ENCODE measurements around the gene SOX13. TPM values are rescaled to one million over a fixed set of nuclear protein-coding genes. Genes with fewer than 3 reads are reported as not detected.

The SOX13 gene
- total RNA-seq, 1 donor from 2014 or later, result 64.4 TPM

DNA sequence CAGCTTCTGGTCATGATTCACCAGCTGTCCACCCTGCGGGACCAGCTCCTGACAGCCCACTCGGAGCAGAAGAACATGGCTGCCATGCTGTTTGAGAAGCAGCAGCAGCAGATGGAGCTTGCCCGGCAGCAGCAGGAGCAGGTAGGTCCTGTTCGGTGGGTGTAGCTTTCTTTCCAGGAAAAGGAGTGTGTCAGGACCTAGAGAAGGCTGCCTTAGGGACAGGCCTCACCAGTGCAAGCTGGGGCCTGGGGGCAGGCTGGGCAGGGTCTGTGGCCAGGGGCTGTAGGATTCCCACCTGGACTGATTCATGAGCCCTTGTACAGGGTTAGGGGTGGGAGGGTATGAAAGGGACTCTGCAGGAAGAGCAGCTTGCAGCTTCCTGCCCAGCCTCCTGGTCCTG lies 43.6 kb downstream of the SOX13 start:
- Mint-ChIP-seq H3K27ac (ENCODE audit: unreplicated experiment) (no peak overlapping the region), H3K36me3 (ENCODE audit: low read depth) (no peaks in the 10 kb centered on the region), H3K9me3 (no peaks in the 10 kb centered on the region)

DNA sequence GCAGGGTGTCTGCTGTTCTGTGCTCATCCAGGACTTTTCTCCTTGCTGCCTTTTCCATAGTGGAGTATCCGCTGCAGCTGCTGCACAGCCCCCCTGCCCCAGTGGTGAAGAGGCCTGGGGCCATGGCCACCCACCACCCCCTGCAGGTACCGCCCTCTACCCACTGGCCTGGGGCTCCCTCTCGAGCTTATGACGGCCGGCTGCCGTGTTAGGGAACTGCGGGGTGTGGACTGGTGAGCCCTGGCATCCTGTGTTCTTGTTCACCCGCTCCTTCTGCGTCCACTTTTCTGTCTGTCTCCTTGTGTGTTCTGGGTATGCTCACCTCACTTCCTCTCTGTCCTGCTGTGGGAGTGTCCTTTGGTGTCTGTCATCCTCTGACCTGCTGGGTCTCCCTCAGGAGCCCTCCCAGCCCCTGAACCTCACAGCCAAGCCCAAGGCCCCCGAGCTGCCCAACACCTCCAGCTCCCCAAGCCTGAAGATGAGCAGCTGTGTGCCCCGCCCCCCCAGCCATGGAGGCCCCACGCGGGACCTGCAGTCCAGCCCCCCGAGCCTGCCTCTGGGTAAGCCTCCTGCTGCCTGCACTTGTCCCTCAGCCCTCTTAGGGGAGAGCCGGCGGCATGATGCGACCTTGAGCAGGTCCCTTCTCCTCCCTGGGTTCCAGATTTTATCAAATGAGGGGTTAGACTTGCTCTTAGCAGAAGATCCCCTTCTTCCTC lies 49.1 kb downstream of the SOX13 start:
- DNase-seq (ENCODE audit: low read depth, low spot score), result no peak
- TF ChIP-seq, protein P1, sequence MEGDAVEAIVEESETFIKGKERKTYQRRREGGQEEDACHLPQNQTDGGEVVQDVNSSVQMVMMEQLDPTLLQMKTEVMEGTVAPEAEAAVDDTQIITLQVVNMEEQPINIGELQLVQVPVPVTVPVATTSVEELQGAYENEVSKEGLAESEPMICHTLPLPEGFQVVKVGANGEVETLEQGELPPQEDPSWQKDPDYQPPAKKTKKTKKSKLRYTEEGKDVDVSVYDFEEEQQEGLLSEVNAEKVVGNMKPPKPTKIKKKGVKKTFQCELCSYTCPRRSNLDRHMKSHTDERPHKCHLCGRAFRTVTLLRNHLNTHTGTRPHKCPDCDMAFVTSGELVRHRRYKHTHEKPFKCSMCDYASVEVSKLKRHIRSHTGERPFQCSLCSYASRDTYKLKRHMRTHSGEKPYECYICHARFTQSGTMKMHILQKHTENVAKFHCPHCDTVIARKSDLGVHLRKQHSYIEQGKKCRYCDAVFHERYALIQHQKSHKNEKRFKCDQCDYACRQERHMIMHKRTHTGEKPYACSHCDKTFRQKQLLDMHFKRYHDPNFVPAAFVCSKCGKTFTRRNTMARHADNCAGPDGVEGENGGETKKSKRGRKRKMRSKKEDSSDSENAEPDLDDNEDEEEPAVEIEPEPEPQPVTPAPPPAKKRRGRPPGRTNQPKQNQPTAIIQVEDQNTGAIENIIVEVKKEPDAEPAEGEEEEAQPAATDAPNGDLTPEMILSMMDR (conservative IDR thresholded peaks at IDR 0.05), result no peak
- H3K4me3 Mint-ChIP-seq, result no peak overlapping the region
- no peaks in the 10 kb centered on the region for H3K27me3 Mint-ChIP-seq (ENCODE audit: low read depth)
- no peak overlapping the region for H3K27ac Mint-ChIP-seq (ENCODE audit: unreplicated experiment)
- H3K36me3 Mint-ChIP-seq (ENCODE audit: low read depth), result peaks cover 11% of the 10 kb centered on the region
- peaks cover 19% of the 10 kb centered on the region for H3K4me1 Mint-ChIP-seq
- no peaks in the 10 kb centered on the region for H3K9me3 Mint-ChIP-seq

More for the DNA sequence above, 43.6 kb downstream of the SOX13 start:
- H3K4me1 Mint-ChIP-seq, result peaks cover 12% of the 10 kb centered on the region
- no peaks in the 10 kb centered on the region for H3K27me3 Mint-ChIP-seq (ENCODE audit: low read depth)
- DNase-seq (ENCODE audit: low read depth, low spot score), result no peak
- TF ChIP-seq, protein P1 (conservative IDR thresholded peaks at IDR 0.05), result no peak
- H3K4me3 Mint-ChIP-seq, result no peak overlapping the region

DNA sequence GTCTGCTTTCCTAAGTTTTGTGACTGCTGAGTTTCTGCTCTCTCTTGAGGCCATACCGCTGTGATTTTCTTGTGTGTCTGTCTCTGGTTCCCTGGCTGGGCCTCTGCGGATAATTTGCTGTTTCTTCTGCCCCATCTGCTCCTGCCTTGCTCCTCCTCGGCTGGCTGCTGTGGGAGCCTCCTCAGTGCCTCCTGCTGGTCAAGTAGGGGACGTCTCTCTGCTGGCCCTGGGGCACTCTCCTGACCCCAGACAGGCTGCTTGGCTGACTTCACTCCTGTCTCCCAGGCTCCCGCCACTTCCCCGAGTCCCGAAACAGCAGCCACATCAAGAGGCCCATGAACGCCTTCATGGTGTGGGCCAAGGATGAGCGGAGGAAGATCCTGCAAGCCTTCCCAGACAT lies 50.5 kb downstream of the SOX13 start:
- H3K27me3 Mint-ChIP-seq (ENCODE audit: low read depth), result no peaks in the 10 kb centered on the region
- H3K4me1 Mint-ChIP-seq, result peaks cover 31% of the 10 kb centered on the region
- H3K9me3 Mint-ChIP-seq, result no peaks in the 10 kb centered on the region
- peak overlapping the region; percentile 23 for H3K27ac Mint-ChIP-seq (ENCODE audit: unreplicated experiment)
- H3K36me3 Mint-ChIP-seq (ENCODE audit: low read depth), result peaks cover 14% of the 10 kb centered on the region
- DNase-seq (ENCODE audit: low read depth, low spot score), result peak; percentile 32
- TF ChIP-seq, protein P1 (conservative IDR thresholded peaks at IDR 0.05), result peak; percentile 53
- no peak overlapping the region for H3K4me3 Mint-ChIP-seq

DNA sequence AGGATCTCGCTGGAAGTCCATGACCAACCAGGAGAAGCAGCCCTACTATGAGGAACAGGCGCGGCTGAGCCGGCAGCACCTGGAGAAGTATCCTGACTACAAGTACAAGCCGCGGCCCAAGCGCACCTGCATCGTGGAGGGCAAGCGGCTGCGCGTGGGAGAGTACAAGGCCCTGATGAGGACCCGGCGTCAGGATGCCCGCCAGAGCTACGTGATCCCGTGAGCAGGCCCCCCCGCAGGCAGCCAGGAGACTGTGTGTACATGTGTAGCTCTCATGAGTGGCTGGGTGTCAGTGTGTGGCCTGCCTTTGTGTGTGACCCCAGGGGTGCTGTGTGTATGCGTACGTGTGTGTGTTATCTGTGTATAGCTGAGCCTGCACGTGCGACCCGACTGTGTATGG lies 51.7 kb downstream of the SOX13 start:
- no peak for DNase-seq (ENCODE audit: low read depth, low spot score)
- TF ChIP-seq, protein P1 (conservative IDR thresholded peaks at IDR 0.05), result no peak
- Mint-ChIP-seq H3K36me3 (ENCODE audit: low read depth) (peaks cover 14% of the 10 kb centered on the region), H3K4me1 (peaks cover 42% of the 10 kb centered on the region), H3K9me3 (no peaks in the 10 kb centered on the region), H3K4me3 (no peak overlapping the region), H3K27me3 (ENCODE audit: low read depth) (no peaks in the 10 kb centered on the region), H3K27ac (ENCODE audit: unreplicated experiment) (peak overlapping the region; percentile 62)

DNA sequence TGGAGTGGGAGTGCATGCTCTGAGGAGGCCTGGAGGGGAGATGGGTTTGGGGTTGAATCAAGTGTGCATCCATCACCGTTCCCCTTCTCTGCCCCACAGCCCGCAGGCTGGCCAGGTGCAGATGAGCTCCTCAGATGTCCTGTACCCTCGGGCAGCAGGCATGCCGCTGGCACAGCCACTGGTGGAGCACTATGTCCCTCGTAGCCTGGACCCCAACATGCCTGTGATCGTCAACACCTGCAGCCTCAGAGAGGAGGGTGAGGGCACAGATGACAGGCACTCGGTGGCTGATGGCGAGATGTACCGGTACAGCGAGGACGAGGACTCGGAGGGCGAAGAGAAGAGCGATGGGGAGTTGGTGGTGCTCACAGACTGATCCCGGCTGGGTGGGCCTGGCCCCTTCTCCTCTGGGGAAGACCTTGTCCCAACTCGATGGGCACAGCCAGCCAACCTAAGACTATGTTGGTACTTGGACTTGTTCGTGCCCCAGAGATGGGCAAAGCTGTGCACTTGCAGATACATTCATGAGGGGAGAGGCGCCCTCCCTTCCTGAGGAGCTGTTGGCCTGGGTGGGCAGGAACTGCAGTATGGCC lies 52.9 kb downstream of the SOX13 start:
- Mint-ChIP-seq H3K4me1 (peaks cover 46% of the 10 kb centered on the region), H3K27me3 (ENCODE audit: low read depth) (no peaks in the 10 kb centered on the region), H3K27ac (ENCODE audit: unreplicated experiment) (no peak overlapping the region), H3K9me3 (no peaks in the 10 kb centered on the region), H3K36me3 (ENCODE audit: low read depth) (peaks cover 14% of the 10 kb centered on the region), H3K4me3 (no peak overlapping the region)
- no peak for DNase-seq (ENCODE audit: low read depth, low spot score)
- TF ChIP-seq, protein P1 (conservative IDR thresholded peaks at IDR 0.05), result no peak

All from neural crest cell (in vitro differentiated cells).